H1 (cell line): ENCODE results near the gene FADS6. TPM values are rescaled to one million over a fixed set of nuclear protein-coding genes. Genes with fewer than 3 reads are reported as not detected.

ENCODE experiments used
- CBX8 ChIP-seq: fragments of 300-800, 300-1000 bp; sonication (generic); IDR thresholded peaks from 2 replicates; pipeline ENCODE4 v1.7.1; 2016; ENCODE audit warnings: low read depth, low read length, borderline replicate concordance
- FOSL1 ChIP-seq: IDR thresholded peaks from 2 replicates; pipeline ENCODE4 v1.6.1; 2011; ENCODE audit warnings: mild to moderate bottlenecking, low read depth, low read length, moderate library complexity; ENCODE audit not compliant: insufficient read depth
- JUN ChIP-seq: IDR thresholded peaks from 2 replicates; pipeline ENCODE4 v1.6.1; 2011; ENCODE audit warnings: low read depth, mild to moderate bottlenecking, improper control_type of control experiment, low read length
- KDM1A ChIP-seq: fragments of 200-600, 300-600 bp; sonication (generic); IDR thresholded peaks from 2 replicates; pipeline ENCODE4 v1.7.1; 2016; ENCODE audit warnings: mild to moderate bottlenecking, low read length, borderline replicate concordance
- KDM4A ChIP-seq: IDR thresholded peaks from one replicate; pipeline ENCODE4 v1.7.1; 2012; ENCODE audit warnings: low read depth, mild to moderate bottlenecking, moderate library complexity, low read length, inconsistent platforms; ENCODE audit not compliant: severe bottlenecking
- POLR2A ChIP-seq, 2 experiments: IDR thresholded peaks; 1 replicate in 1 of 2; 2 replicates in 1 of 2; pipeline ENCODE4 v1.6.1; 2011; ENCODE audit warnings: low read depth in 2 of 2, low read length in 2 of 2, mild to moderate bottlenecking in 2 of 2; ENCODE audit errors: control extremely low read depth in 1 of 2
- SIRT6 ChIP-seq: IDR thresholded peaks from one replicate; pipeline ENCODE4 v1.7.1; 2012; ENCODE audit warnings: low read length, inconsistent platforms
- SP4 ChIP-seq: IDR thresholded peaks from 2 replicates; pipeline ENCODE4 v1.6.1; 2012; ENCODE audit warnings: low read length, inconsistent platforms
- polyA plus RNA-seq, 7 experiments: library from polyadenylated mRNA; depleted of rRNA in 3 of 7; stranded (reverse) in 5 of 7; unstranded in 2 of 7; fragments of >200 nt in 5 of 7; fragments of 200-250 nt in 2 of 7; gene quantifications; 1 replicate in 5 of 7; 2 replicates in 1 of 7; 4 replicates in 1 of 7; pipeline versions ENCODE4 v1.2.1 to v1.2.3, GENCODE V29; 2011 to 2013; ENCODE audit warnings: missing spikeins in 2 of 7, mixed read lengths in 2 of 7
- total RNA-seq: library from RNA; stranded (reverse); fragmentation: NEBNext Ultra II Directional; extraction: Animal tissue kit (Norgen Biotek cat#: 25700); gene quantifications from 2 replicates; pipeline ENCODE4 v1.2.1, GENCODE V29; 2021
- TF ChIP-seq, protein P1 (sequence below): fragments of 300-600 bp; sonication (generic); IDR thresholded peaks from 2 replicates; pipeline ENCODE4 v1.7.1; 2012; ENCODE audit warnings: low read length, moderate library complexity, mild to moderate bottlenecking, inconsistent platforms; ENCODE audit not compliant: insufficient replicate concordance

The FADS6 gene
- total and polyA plus RNA-seq, 2 of the 8 experiments (the other 6 are each of a cell fraction or from before 2014, with no cell fraction given): 0.56 to 2.5 TPM

- TF ChIP-seq, protein P1, sequence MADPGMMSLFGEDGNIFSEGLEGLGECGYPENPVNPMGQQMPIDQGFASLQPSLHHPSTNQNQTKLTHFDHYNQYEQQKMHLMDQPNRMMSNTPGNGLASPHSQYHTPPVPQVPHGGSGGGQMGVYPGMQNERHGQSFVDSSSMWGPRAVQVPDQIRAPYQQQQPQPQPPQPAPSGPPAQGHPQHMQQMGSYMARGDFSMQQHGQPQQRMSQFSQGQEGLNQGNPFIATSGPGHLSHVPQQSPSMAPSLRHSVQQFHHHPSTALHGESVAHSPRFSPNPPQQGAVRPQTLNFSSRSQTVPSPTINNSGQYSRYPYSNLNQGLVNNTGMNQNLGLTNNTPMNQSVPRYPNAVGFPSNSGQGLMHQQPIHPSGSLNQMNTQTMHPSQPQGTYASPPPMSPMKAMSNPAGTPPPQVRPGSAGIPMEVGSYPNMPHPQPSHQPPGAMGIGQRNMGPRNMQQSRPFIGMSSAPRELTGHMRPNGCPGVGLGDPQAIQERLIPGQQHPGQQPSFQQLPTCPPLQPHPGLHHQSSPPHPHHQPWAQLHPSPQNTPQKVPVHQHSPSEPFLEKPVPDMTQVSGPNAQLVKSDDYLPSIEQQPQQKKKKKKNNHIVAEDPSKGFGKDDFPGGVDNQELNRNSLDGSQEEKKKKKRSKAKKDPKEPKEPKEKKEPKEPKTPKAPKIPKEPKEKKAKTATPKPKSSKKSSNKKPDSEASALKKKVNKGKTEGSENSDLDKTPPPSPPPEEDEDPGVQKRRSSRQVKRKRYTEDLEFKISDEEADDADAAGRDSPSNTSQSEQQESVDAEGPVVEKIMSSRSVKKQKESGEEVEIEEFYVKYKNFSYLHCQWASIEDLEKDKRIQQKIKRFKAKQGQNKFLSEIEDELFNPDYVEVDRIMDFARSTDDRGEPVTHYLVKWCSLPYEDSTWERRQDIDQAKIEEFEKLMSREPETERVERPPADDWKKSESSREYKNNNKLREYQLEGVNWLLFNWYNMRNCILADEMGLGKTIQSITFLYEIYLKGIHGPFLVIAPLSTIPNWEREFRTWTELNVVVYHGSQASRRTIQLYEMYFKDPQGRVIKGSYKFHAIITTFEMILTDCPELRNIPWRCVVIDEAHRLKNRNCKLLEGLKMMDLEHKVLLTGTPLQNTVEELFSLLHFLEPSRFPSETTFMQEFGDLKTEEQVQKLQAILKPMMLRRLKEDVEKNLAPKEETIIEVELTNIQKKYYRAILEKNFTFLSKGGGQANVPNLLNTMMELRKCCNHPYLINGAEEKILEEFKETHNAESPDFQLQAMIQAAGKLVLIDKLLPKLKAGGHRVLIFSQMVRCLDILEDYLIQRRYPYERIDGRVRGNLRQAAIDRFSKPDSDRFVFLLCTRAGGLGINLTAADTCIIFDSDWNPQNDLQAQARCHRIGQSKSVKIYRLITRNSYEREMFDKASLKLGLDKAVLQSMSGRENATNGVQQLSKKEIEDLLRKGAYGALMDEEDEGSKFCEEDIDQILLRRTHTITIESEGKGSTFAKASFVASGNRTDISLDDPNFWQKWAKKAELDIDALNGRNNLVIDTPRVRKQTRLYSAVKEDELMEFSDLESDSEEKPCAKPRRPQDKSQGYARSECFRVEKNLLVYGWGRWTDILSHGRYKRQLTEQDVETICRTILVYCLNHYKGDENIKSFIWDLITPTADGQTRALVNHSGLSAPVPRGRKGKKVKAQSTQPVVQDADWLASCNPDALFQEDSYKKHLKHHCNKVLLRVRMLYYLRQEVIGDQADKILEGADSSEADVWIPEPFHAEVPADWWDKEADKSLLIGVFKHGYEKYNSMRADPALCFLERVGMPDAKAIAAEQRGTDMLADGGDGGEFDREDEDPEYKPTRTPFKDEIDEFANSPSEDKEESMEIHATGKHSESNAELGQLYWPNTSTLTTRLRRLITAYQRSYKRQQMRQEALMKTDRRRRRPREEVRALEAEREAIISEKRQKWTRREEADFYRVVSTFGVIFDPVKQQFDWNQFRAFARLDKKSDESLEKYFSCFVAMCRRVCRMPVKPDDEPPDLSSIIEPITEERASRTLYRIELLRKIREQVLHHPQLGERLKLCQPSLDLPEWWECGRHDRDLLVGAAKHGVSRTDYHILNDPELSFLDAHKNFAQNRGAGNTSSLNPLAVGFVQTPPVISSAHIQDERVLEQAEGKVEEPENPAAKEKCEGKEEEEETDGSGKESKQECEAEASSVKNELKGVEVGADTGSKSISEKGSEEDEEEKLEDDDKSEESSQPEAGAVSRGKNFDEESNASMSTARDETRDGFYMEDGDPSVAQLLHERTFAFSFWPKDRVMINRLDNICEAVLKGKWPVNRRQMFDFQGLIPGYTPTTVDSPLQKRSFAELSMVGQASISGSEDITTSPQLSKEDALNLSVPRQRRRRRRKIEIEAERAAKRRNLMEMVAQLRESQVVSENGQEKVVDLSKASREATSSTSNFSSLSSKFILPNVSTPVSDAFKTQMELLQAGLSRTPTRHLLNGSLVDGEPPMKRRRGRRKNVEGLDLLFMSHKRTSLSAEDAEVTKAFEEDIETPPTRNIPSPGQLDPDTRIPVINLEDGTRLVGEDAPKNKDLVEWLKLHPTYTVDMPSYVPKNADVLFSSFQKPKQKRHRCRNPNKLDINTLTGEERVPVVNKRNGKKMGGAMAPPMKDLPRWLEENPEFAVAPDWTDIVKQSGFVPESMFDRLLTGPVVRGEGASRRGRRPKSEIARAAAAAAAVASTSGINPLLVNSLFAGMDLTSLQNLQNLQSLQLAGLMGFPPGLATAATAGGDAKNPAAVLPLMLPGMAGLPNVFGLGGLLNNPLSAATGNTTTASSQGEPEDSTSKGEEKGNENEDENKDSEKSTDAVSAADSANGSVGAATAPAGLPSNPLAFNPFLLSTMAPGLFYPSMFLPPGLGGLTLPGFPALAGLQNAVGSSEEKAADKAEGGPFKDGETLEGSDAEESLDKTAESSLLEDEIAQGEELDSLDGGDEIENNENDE: no peak
- TF ChIP-seq CBX8: no peak
- no peak for TF ChIP-seq JUN
- no peak for TF ChIP-seq SIRT6
- no peak for TF ChIP-seq POLR2A (IDR thresholded peaks at IDR 0.05; ENCODE audit: control extremely low read depth in 1 of 2, low read depth in 2 of 2, low read length in 2 of 2)
- TF ChIP-seq SP4: no peak
- no peak for TF ChIP-seq KDM1A
- TF ChIP-seq FOSL1: no peak
- TF ChIP-seq KDM4A: no peak
These were observed 44.6 kb downstream of the FADS6 start (continued) for GRCh38 chr17:74848656-74849399.
